Left cardiac atrium (tissue), 4 donors: ENCODE measurements around the gene RER1. TPM values are rescaled to one million over a fixed set of nuclear protein-coding genes. Genes with fewer than 3 reads are reported as not detected.
"Not testable (repeated sequence)": the region's sequence is repeated elsewhere in the genome, so short reads cannot be mapped to it uniquely, and the experiment has no call there.

Experiments used
- ATAC-seq, 2 donors: fragments of 200-7000 bp; cut with Tn5 transposase; one replicate each; pipeline ENCODE4 v1.9.1; 2020; ENCODE audit warnings: mild to moderate bottlenecking in 2 of 2, moderate library complexity in 2 of 2
- DNase-seq: peaks from one replicate; pipeline ENCODE4 v3.0.0-alpha.2; 2020
- intact Hi-C, 2 donors: fragments of 100-400 bp; cut with DNase I; formaldehyde crosslinking; loops; one replicate each; pipeline versions ENCODE4 v1.14.1 to v1.15.1; 2022 to 2023
- total RNA-seq, 2 donors: library from RNA; stranded (reverse); fragmentation: NEBNext Ultra II Directional; extraction: Animal tissue kit (Norgen Biotek cat#: 25700); gene quantifications; one replicate each; pipeline ENCODE4 v1.2.1, GENCODE V29; 2021
- donor health status: DM: no; HTN: yes; CAD: no.
- donor health status: DM: no; HTN: yes; CAD: no; lungs with severe emphysema.
- donor health status: DM: yes; HTN: yes; CAD: no.
- donor health status: Dilated cardiomyopathy.

RER1 gene
- total RNA-seq, 2 donors from 2014 or later, result 96.2 to 105 TPM

DNA sequence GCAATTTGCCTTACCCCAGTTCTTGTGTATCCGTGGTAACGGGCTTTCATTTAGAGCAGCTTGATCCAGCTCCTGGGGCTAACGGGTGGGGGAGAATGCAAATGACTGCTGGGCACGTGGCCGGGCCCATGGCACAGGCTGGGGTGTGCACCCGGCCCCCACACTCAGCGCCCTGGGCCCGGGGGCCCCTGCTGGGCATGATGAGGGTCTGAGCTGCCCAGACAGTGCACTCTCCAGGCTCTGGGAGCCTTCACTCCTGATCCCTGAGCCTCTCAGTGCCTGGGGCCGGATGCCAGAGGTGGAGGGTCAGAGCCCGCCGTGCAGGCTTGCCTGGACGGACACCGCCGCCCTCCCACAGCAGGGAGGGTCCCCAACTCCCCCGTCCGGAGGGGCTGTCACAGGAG, 40.8 kb downstream of the RER1 start:
- intact Hi-C loops, result no loop called here
- ATAC-seq, result no peak
- no peak for DNase-seq

DNA sequence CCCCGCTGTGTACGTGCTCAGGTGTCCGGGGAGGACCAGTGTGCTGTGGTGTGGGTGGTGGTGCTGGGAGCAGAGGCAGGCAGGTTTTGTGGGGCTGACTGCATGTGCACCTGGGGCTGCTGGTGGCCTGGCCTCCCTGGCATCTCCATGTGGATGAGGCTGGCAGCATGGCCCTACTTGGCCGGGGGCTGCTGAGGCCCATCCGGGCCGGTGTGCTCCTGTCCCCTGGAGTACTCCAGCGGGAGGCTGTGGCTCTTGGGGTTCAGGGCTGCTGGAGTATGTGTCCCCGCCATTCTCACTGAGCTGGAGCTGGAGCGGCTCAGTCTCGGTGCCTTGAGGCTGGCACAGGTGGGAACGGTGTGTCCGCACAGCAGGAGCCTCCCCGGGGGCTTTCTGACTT, 41.6 kb downstream of the RER1 start:
- ATAC-seq, result no peak
- DNase-seq, result no peak
- intact Hi-C loops, result no loop called here

DNA sequence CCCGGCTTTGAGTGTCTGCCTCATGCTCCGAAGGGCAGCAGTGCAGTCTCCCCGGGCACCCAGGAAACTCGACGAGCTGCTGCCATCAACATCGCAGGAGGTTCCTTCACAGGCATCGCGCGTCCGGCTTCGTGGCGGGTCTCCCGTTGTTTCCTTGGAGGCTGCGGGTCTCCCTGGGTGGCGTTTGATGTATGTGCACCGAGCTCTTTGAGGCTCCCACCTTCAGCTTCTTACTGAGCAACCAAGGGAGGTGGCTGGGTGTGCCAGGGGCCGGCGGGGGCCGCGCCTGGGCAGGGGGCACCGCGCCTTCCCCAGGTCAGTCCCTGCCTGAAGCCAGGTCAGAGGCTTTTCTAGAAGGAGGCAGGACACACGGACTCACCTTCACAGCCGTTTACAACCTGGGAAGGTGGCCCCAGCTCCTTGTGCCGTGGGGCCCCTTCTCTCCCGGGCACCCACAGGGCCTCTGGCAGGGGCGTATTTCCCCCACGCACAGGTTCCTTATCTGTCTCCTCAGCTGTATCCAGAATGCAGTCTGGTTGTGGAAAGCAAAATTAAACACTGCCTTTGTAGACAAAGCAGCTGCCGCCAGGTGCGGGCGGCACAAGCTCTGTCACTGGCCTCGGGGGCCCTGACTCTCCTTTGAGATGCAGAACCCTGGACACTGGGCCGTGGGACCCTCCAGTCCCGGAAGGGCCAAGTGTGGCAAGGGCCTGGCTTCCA, 42.5 kb downstream of the RER1 start:
- intact Hi-C loops, result no loop called here
- ATAC-seq (no peak), DNase-seq (no peak)

DNA sequence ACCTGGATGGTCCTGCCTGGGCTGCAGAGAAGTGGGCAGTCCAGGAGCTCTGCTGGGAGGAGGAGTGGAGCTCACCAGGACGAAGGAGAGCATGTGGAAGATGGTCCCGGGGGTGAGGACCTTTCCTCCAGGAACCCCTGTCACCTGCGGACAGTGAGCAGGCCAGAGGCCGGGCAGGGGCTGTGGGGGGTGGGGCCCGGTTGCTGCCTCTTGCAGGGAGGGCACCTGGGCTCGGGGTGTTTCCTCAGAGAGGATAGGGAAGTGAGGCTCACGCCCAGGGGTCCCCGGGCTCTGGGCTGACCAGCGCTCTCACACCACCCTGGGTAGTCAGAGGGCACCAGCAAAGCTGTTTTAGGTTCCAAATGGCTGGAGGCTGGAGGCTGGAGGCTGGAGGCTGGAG, 43.5 kb downstream of the RER1 start:
- ATAC-seq, result no peak
- intact Hi-C loops, result no loop called here
- DNase-seq, result no peak

DNA sequence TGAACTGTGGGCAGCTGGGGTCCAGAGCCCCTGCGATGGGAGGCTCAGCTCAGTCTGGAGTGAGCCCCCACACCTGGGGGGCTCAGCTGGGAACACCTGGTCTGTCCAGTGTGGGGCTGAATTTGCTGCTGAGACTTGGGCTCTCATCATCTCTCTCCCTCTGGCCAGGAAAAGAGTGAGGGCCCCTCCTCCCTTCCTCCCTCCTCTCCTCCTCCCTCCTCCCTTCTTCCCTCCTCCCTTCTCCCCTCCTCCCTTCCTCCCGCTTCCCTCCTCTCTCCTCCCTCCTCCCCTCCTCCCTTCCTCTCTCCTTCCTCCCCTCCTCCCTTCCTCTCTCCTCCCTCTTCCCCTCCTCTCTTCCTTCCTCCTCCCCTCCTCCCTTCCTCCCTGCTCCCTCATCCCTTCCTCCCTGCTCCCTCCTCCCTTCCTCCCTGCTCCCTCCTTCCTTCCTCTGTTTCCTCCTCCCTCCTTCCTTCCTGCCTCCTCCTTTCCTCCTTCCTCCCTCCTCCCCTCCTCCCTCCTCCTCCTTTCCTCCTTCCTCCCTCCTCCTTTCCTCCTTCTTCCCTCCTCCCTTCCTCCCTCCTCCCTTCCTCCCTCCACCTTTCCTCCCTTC, 44.2 kb downstream of the RER1 start:
- intact Hi-C loops, result no loop called here
- no peak for DNase-seq
- ATAC-seq, result no peak

DNA sequence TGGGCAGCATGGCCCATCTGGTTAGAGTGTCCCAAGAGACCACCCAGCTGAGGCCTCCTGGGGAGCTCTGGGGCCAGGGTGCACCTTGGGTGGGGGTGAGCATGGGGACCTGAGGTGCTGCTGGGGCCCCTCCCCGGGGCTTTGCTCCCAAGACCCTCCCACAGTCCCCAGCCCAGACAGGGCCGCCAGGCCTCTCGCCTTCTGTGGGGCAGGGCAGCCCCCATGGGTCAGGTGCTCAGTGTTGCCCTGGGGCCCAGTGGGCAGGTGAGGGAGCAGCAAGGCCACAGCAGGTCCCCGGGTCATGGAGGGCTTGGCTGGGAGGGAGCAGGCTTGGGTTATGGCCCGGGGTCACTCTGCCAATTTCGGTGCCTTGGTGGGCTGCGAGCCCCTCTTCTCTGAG, 45.2 kb downstream of the RER1 start:
- no peak for ATAC-seq
- intact Hi-C loops, result no loop called here
- DNase-seq, result no peak

DNA sequence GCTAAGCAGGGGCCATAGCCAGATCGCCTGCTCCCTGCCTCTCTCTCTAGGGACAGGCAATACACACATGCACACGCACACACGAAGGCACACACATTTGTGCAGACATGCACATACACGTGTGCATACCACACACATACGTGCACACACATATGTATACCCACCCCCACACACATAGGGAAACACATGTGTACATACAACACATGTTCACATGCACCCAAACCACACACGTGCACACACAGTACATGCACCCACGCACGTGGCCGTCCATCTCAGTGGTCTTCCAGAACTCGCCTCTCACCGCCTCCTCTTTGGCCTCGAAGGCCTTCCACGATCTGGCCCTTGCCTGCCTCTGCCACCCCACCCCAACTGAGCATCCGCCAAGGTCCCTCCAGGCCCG, 46.0 kb downstream of the RER1 start:
- ATAC-seq, result no peak
- DNase-seq, result no peak
- intact Hi-C loops, result no loop called here

DNA sequence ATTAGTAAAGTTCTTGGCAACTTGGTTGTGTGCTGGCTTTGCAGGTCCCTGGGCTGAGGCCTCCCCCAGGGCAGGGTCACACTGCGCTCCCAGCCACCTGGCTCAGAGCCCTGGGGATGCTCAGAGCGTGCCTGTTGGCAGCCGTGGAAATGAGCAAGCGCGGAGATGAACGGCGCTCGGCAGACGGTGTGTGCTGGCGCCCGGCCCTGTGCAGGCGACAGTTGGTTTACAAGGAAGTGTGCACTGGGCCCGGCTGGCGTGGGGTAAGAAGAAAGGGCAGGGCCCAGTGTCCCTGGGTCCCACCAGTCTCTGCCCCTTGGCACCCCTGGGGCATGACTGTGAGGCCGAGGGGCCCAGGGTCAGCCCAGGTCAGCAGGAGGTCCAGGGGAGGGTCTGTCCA, 46.4 kb downstream of the RER1 start:
- ATAC-seq (no peak), DNase-seq (no peak)
- intact Hi-C loops, result no loop called here

DNA sequence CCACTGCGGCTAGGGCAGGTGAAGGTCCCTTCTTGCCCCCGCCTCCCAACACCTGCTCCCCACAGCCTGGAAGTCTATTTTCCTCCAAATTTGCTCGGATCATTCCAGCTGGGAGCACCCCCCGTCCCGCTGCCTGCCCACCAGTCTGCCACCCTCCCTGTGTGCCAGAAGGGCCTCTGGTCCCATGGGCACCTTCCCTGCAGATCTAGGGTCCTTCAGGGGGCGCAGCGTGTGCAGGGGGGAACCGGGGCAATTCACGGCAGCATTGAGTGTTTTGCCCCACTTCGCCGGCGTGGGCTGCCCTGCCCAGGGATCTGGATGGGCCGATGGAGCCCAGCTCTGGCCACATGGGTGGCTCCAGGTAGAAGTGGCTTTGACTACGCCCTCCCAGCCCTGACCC, 47.0 kb downstream of the RER1 start:
- DNase-seq (no peak), ATAC-seq (no peak)
- intact Hi-C loops, result no loop called here

DNA sequence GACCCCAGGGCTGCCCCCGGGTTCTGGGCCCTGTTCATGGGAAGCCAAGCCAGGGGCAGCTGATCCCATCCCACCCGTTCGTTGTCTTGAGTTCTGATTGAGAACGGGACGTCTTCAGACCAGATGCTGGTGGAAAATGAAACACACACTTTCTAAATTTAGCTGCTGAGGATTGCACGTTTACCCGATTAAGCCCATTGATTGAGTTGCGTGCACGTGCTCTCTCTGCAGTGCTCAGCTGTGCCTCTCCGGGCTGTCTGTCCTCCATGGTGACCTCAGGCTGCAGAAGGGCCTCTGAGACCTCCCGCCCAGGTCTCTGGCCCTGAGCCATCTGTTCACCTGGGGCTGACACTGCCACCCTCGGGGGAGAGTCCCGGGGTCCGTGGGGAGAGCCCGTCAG, 47.7 kb downstream of the RER1 start:
- ATAC-seq (no peak), DNase-seq (no peak)
- intact Hi-C loops, result no loop called here

DNA sequence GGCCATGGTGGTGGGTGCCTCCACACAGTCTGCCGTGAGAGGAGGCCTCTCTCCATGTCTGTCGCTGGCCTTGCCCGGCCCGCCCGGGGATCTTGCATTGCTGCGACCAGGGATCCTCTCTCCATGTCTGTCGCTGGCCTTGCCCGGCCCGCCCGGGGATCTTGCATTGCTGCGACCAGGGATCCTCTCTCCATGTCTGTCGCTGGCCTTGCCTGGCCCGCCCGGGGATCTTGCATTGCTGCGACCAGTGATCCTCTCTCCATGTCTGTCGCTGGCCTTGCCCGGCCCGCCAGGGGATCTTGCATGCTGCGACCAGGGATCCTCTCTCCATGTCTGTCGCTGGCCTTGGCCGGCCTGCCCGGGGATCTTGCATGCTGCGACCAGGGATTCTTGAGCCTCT, 48.7 kb downstream of the RER1 start:
- ATAC-seq, DNase-seq, intact Hi-C loops: not testable (repeated sequence)

DNA sequence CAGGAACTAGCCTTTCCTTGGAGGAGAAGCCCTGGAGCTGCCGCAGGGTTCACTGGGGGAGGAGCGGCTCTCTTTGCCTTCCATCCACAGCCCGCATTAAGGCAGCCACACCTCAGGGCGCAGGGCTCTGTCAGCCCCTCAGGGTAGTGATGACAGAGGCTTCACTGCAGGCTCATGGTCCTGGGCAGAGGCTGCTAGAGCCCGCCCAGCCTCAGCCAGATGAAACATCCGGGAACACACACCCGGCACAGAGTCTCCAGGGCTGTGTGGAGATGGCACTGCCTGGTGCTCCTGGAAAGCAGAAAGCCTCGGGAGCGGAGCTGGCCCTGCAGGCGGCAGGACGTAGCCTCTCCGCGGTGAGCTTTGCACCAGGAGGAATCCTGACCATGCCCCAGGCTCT, 50.1 kb downstream of the RER1 start:
- ATAC-seq (peak; percentile 3 to 45), DNase-seq (no peak)
- intact Hi-C loops, result no loop called here

DNA sequence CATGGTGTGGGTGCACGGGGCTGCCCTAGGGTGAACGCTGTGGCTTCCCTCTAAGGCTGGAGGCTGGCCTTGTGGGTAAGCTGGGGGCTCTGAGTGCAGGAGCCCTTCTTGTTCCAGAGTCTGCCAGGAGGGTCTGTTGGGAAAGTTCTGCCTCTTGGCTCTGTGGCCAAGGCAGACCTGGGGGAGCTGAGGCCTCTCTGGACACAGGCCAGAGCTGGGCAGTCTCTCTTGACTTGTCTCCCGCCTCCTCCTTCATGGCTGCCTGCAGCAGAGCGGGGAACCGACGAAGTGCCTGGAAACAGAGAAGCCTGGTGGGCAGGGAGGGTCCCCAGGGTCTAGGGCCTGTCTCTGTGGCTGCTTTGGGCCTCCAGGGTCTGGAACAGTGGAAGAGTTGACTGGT, 51.0 kb downstream of the RER1 start:
- intact Hi-C loops, result no loop called here
- ATAC-seq (peak in 1 of 2 donors; percentile 55), DNase-seq (no peak)

DNA sequence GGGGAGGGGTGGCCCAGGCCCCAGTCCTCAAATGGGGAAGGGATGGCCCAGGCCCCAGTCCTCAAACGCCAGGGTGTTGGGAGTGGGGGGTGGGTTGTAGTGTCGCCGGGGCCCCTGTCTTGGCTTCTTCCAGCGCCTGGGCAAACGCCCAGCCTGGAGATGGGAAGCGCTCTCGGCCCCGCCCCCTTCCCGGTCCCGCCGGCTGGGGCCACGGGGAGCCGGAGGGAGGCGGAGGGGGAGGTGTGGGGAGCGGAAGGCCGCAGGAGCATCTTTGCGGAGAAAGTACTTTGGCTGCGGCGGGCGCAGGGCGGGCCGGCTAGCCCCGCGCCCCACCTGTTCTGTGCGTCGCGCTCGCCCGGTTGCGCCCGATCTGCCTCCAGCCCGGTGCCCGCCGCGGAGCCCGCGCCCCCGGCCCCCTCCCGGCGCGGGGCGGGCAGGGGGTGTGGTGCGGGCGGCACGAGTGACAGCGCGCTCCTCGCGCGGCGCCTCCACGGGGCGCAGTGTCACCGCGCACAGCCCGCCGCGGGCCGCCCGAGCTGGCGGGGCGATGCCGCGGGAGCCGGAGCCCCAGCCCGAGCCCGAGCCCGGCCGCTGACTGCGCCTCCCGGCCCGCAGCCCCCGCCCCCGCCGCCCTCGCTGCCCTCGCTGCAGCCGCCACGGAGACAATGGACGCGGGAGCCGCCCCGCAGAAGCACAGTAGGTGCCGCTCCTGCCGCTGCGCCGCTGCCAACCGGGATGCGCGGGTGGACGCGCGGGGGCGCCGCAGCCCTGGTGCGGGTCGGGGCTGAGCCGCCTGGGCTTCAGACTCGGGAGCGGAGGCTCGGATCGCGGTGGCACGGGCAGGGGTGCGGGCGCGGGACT, 51.9 kb downstream of the RER1 start:
- no peak for DNase-seq
- ATAC-seq, result no peak
- intact Hi-C loops, result no loop called here

DNA sequence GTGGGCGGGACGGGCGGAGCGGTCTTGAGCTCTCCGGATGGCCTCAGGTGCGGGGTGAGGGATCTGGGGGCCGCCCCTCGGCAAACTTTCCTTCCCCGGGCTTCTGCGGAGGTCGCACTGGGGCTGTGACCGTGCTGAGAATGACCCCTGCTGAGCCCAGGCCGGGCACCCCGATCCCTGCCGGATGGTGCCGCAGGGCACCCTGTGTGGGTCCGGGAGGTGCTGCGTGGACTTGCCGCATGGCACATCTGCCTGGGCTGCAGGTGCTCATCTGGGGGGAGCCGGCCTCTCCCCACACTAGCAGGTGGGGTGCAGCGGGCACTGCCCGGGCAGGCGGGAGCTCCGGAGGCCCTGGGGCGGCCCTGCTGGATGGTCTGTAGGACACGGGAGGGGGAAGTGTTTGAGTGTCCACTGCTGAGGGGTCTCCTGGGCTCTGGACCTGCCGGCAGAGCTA, 52.5 kb downstream of the RER1 start:
- ATAC-seq (no peak), DNase-seq (no peak)

DNA sequence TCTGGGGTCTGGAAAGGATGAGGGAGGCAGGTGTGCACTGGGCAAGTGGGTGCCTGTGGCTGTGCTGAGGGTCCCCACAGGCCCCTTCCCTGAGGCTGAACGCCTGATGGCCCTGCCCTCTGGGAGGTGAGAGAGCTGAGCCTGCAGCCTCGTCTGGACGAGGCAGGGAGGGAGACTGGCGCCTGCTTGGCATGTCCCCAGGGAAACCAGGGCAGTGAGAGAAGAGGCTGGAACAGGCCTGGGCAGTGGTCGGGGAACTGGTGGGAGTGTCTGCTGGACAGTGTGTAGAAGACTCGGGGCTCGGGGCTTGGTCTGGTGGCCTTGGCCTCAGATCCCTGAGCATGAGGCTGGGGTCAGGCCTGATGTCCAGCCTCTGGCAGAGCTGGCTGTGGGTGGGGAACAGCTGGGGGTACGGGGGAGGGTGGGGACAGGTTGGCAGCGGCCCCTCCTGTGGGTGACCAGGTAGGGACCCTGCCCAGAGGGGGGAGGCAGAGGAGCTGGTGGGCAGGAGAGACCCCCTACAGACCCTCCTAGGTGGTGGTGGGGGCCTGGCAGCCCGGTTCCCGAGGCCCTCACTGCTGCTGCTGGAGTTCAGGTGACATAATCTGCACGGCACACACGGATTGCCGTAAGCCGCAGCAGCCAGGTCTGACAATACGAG, 53.7 kb downstream of the RER1 start:
- no peak for ATAC-seq
- intact Hi-C loops, result no loop called here
- no peak for DNase-seq

More for the DNA sequence above, 52.5 kb downstream of the RER1 start:
- intact Hi-C loops, result no loop called here

DNA sequence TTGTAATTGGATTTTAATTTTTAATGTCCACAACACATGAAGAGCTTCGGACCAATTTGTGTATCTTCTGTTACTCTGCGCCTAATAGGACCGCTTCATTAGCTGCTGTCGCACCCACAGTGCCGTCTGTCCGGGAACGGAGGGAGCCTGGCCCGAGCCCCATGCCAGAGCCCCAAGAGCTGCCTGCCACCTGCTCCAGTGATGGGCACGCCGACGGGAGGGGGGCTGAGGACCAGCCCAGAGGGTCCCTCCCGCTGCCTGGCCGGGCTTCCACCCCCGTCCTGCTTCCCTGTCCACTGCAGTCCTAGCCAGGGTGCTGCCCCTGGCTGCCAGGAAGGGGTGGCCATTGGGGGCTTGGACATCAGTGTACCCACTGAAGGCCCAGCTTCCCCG, 54.2 kb downstream of the RER1 start:
- intact Hi-C loops, result no loop called here
- DNase-seq (no peak), ATAC-seq (no peak)

DNA sequence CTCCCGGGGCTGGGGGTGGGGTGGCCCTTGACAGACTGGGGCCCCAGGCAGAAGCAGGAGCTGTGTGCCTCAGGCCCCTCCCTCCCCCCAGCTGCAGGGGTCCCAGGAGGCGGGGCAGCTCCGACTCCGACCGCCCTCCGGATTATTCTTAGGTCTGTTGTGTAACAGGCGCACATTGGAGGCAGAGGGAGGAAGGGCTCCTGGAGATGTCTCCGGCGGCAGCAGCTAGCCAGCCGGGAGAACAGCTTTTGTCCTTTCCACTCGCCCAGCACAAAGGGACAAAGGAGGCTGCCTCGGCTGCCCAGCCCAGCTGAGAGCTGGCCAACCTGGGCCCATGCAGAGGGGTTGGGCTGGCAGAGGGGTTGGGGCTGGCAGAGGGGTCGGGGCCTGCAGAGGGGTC, 54.8 kb downstream of the RER1 start:
- no peak for DNase-seq
- intact Hi-C loops, result no loop called here
- ATAC-seq, result no peak

DNA sequence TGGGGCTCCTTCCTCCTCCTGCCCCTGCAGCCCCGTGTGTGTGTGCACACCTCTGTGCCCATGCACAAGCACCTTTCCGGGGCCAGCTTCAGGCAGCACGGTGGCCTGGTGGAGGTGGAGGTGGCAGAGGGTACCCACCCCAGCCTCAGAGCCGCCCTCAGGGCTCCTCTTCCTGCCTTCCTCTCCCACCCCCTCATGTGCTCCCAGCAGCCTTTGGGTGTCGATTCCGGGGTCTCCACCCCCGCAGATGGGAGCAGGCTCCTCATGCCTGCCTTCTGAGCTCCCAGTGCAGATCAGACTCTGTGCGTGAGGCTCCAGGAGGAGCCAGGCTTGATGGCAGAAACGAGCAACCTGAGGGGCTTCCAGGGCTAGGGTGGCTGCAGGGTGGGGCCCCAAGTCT, 55.2 kb downstream of the RER1 start:
- DNase-seq (no peak), ATAC-seq (no peak)
- intact Hi-C loops, result no loop called here
